NB4 (cell line): Measurements from ENCODE around the gene TBC1D22A.

Experiments used
- DNase-seq: peaks from one replicate; pipeline ENCODE4 v3.0.0; 2010; ENCODE audit warnings: low read depth
- H3K4me3 ChIP-seq: one replicate; pipeline ENCODE4 v1.5.1; 2011; ENCODE audit warnings: mild to moderate bottlenecking, low read depth, low read length, moderate library complexity
- MYC ChIP-seq: IDR thresholded peaks from 2 replicates; pipeline ENCODE4 v1.6.1; 2011; ENCODE audit warnings: low read depth, low read length
- POLR2A ChIP-seq: IDR thresholded peaks from 2 replicates; pipeline ENCODE4 v1.6.1; 2011; ENCODE audit warnings: mild to moderate bottlenecking; ENCODE audit not compliant: insufficient read length; ENCODE audit errors: extremely low read depth
- TF ChIP-seq, protein P1 (sequence below): IDR thresholded peaks from one replicate; pipeline ENCODE4 v1.5.1; 2012; ENCODE audit warnings: low read depth, low read length
- TF ChIP-seq, protein P2 (sequence below): IDR thresholded peaks from 2 replicates; pipeline ENCODE4 v1.6.1; 2011; ENCODE audit warnings: low read depth, low read length

The TBC1D22A gene

DNA sequence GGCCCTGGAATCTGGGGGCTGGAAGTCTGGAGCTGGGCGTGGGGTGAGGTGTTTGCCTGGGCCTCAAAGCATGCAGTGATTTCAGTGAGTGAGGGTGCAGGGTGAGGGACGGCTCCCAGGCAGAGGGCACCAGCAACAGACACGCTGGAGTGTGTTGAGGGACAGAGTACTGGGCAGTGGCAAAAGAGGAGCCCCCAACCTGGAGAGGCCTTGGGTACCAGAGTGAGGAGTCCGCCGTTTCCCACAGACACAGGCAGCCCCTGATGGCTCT is 12.0 kb upstream of the TBC1D22A start:
- TF ChIP-seq, protein P1, sequence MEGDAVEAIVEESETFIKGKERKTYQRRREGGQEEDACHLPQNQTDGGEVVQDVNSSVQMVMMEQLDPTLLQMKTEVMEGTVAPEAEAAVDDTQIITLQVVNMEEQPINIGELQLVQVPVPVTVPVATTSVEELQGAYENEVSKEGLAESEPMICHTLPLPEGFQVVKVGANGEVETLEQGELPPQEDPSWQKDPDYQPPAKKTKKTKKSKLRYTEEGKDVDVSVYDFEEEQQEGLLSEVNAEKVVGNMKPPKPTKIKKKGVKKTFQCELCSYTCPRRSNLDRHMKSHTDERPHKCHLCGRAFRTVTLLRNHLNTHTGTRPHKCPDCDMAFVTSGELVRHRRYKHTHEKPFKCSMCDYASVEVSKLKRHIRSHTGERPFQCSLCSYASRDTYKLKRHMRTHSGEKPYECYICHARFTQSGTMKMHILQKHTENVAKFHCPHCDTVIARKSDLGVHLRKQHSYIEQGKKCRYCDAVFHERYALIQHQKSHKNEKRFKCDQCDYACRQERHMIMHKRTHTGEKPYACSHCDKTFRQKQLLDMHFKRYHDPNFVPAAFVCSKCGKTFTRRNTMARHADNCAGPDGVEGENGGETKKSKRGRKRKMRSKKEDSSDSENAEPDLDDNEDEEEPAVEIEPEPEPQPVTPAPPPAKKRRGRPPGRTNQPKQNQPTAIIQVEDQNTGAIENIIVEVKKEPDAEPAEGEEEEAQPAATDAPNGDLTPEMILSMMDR, result no peak
- no peak for TF ChIP-seq POLR2A
- TF ChIP-seq, protein P2, sequence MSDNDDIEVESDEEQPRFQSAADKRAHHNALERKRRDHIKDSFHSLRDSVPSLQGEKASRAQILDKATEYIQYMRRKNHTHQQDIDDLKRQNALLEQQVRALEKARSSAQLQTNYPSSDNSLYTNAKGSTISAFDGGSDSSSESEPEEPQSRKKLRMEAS, result no peak
- TF ChIP-seq MYC, result no peak
- no peak overlapping the region for H3K4me3 ChIP-seq
- DNase-seq, result no peak

DNA sequence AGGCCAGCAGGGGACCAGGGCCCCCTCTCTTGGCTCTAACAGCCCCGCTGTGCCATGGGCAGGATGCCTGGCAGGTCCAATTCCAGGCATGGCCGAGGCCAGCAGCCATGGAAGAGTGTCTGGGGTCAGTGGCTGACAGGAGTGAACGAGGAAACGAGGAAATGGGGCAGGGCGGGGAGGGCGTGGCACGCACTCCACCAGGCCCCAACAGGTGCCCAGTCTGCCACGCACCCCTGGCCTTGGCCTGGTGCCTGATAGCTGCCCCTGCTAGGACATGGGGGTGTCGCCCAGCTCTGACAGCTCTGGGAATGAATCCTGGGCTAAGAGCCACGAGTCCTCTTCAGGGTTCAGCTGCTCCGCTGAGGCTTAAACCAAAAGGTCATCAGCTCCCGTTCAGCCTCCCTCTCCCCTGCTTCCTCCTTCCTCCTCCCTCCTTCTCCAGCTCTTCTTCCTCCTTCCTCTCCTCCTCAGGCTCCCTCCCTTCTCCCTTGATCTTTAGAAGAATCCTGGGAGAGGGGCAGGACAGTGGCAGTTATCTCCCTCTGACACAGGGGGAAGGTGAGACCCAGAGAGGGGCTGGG is 11.5 kb upstream of the TBC1D22A start:
- TF ChIP-seq, protein P1, result no peak
- TF ChIP-seq POLR2A (no peak), MYC (no peak)
- TF ChIP-seq, protein P2, result no peak
- H3K4me3 ChIP-seq, result no peak overlapping the region
- no peak for DNase-seq

DNA sequence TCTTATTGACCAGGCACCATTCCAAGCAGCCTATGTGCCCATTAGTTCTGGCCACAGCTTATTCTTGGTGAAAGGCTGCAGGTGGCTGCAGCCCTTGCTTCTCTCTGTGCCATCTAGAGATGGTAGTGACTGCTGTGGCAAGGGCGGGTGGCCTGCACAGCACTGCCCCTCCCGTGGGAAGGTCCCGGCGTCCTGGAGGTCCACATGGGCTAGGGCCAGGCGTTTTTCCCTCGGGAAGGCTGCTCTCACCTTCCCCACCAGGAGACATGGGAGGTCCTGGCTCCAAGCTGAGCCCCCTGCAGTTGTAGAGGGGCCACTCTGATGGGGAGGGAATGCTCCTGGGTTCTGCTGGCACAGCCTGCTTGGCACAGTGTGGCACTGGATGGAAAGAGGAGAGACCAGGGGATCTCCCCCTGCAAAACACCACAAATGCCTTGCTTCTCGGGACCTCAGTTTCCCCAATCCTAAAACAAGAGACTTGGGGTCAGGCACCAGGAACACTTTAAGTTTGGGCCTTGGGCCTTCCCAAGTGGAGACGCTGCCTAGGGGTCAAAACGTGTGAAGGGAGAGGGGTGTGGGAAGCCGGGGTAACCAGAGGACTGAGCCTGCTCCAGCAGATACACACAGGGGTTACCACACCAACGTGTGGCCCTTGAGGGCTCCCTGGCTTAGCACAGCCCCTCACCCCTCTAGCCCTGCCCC is 10.0 kb upstream of the TBC1D22A start:
- H3K4me3 ChIP-seq, result no peak overlapping the region
- no peak for DNase-seq
- TF ChIP-seq, protein P1, result no peak
- TF ChIP-seq POLR2A (no peak), MYC (no peak)
- TF ChIP-seq, protein P2, result no peak

DNA sequence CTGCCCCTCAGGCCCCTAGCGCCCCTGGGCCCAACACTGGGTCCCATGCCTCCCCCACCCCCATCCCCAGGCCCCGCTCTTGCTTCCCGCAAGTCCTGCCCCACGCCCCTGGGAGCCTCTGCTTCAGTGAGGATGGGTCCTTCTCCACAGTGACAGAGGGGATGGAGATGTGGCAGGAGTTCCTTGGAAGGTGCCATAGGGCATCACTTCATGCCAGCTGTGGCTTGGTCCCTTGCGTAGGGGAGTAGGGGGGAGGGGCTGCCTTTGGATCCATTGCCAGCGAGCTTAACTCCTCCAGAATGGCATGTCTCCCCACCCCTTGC is 9.5 kb upstream of the TBC1D22A start:
- no peak for DNase-seq
- TF ChIP-seq MYC, result no peak
- no peak for TF ChIP-seq POLR2A
- TF ChIP-seq, protein P2, result no peak
- TF ChIP-seq, protein P1, result no peak
- no peak overlapping the region for H3K4me3 ChIP-seq

DNA sequence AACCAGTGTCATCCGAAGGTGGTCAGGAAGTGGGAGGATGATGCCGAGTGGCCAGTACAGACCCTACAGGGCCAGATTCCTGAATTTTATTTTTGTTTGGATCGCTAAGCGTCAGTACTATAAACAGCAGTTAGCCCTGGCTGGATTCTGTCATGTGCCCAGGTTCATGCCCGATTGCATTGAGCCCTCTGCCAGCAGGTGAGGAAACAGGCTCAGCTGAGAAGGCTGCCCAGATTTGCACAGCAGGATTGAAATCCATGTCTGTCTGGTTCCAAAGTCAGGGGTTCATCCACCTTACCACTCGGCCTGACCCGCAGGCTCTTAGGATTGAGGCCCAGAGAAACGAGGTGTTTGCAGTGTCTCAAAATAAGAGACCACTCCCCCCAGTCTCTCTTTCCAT is 9.1 kb upstream of the TBC1D22A start:
- no peak for DNase-seq
- no peak for TF ChIP-seq MYC
- TF ChIP-seq, protein P2, result no peak
- TF ChIP-seq POLR2A, result no peak
- TF ChIP-seq, protein P1, result no peak
- H3K4me3 ChIP-seq, result no peak overlapping the region

DNA sequence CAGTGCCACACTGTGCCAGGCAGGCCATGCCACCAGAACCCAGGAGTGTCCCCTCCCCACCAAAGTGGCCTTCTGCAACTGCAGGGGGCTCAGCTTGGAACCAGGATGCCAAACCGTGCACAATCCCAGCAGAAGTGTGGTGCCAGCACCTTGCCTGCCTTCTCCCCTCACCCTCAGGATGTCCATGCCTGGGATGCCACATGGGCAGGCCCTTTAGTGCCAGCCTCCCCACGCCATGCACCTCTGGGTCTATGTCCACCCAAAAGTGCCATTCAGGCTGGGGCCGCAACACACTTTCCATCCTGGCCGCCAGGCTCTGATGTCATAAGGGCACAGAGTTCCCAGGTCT is 8.7 kb upstream of the TBC1D22A start:
- no peak for DNase-seq
- TF ChIP-seq POLR2A (no peak), MYC (no peak)
- TF ChIP-seq, protein P1, result no peak
- TF ChIP-seq, protein P2, result no peak
- H3K4me3 ChIP-seq, result no peak overlapping the region
